Hepatocyte (in vitro differentiated cells): ENCODE results near the gene TMEM17.

Source experiments
- EZH2 ChIP-seq: fragments of 200-600 bp; sonication (generic); IDR thresholded peaks from 2 replicates; pipeline ENCODE4 v1.6.1; 2016; ENCODE audit warnings: antibody characterized with exemption, mild to moderate bottlenecking, borderline replicate concordance
- EZH2phosphoT487 ChIP-seq: fragments of 200-600 bp; sonication (generic); IDR thresholded peaks from one replicate; pipeline ENCODE4 v1.6.1; 2018; ENCODE audit warnings: antibody characterized with exemption, mild to moderate bottlenecking, low read depth, moderate library complexity; ENCODE audit not compliant: unreplicated experiment, severe bottlenecking
- TF ChIP-seq, protein P1 (sequence below): fragments of 200-600 bp; sonication (generic); IDR thresholded peaks from 2 replicates; pipeline ENCODE4 v1.5.1; 2016; ENCODE audit warnings: antibody characterized with exemption, mild to moderate bottlenecking; ENCODE audit not compliant: poor library complexity

DNA sequence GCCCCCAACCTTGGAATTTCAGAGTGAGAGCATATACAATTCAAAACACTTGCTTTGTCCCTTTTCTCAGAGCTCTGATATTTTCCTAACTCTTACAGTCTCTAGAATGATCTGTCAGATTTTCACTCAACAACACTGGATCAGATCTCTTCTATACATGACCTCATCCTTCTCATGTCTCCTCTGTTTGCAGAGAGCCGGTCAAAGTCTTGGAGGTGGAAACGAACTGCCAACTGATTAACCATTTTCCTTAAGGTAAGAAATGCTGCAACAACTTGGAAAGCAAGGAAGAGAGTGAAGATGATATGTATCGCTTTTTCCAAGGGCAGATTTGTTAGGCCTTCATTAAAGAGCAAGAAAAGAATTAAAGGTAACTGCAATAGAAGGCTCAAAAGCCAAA, 4.9 kb downstream of the TMEM17 start:
- TF ChIP-seq, protein P1, sequence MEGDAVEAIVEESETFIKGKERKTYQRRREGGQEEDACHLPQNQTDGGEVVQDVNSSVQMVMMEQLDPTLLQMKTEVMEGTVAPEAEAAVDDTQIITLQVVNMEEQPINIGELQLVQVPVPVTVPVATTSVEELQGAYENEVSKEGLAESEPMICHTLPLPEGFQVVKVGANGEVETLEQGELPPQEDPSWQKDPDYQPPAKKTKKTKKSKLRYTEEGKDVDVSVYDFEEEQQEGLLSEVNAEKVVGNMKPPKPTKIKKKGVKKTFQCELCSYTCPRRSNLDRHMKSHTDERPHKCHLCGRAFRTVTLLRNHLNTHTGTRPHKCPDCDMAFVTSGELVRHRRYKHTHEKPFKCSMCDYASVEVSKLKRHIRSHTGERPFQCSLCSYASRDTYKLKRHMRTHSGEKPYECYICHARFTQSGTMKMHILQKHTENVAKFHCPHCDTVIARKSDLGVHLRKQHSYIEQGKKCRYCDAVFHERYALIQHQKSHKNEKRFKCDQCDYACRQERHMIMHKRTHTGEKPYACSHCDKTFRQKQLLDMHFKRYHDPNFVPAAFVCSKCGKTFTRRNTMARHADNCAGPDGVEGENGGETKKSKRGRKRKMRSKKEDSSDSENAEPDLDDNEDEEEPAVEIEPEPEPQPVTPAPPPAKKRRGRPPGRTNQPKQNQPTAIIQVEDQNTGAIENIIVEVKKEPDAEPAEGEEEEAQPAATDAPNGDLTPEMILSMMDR: no peak
- TF ChIP-seq EZH2 (no peak), EZH2phosphoT487 (no peak)
